ENCODE measurements around the gene GLI3.

GLI3 gene

GRCh38 chr7:42219447-42219846 lies 17.6 kb downstream of the GLI3 start (continued):
- no peak for TF ChIP-seq ZBTB10 (tag by site-specific recombination; IDR thresholded peaks at IDR 0.05)
- no peak for TF ChIP-seq KLF9 (tag by site-specific recombination; IDR thresholded peaks at IDR 0.05; ENCODE audit: low read depth)
- no peak for TF ChIP-seq SCRT2 (tag by site-specific recombination; IDR thresholded peaks at IDR 0.05)
- TF ChIP-seq ZNF571 (tag by site-specific recombination; IDR thresholded peaks at IDR 0.05) = no peak
- TF ChIP-seq PRDM2 (tag by site-specific recombination; IDR thresholded peaks at IDR 0.05; ENCODE audit: borderline replicate concordance) = no peak
- no peak for TF ChIP-seq ZFP41 (tag by site-specific recombination; IDR thresholded peaks at IDR 0.05; ENCODE audit: borderline replicate concordance)
- no peak for TF ChIP-seq KLF17 (tag by site-specific recombination; IDR thresholded peaks at IDR 0.05)
- no peak for TF ChIP-seq ZNF768 (tag by site-specific recombination; IDR thresholded peaks at IDR 0.05)
- no peak for TF ChIP-seq SALL2 (tag by site-specific recombination; IDR thresholded peaks at IDR 0.05; ENCODE audit: borderline replicate concordance)

- no peak for TF ChIP-seq GLIS1 (tag by site-specific recombination; IDR thresholded peaks at IDR 0.05)
- TF ChIP-seq OSR2 (tag by site-specific recombination; IDR thresholded peaks at IDR 0.05) = no peak
- TF ChIP-seq ZNF664 (tag by site-specific recombination; IDR thresholded peaks at IDR 0.05) = no peak
- no peak for TF ChIP-seq ZNF449 (tag by site-specific recombination; IDR thresholded peaks at IDR 0.05)
- no peak for TF ChIP-seq ZBTB20 (tag by site-specific recombination; IDR thresholded peaks at IDR 0.05)
- TF ChIP-seq PATZ1 (tag by site-specific recombination; IDR thresholded peaks at IDR 0.05) = no peak
- Histone ChIP-seq H3K36me3 (ENCODE audit: control insufficient read depth in 2 of 2, insufficient read depth in 1 of 2, low read length in 2 of 2) (peaks cover 6 to 26% of the 10 kb centered on the region in 2 experiments), H3K4me3 (ENCODE audit: low read depth, low read length) (no peak overlapping the region), H3K27ac (ENCODE audit: extremely low read depth, low read depth, low read length) (no peak overlapping the region), H3K4me1 (ENCODE audit: control insufficient read depth, insufficient read depth, low read length) (0 out of 2 replicates have a peak, but pooled peaks cover 3% of the 10 kb centered on the region), H3K9me3 (ENCODE audit: control insufficient read depth, insufficient read depth, low read depth, low read length) (no peaks in the 10 kb centered on the region)
- ChIA-PET POLR2A (interaction anchor here (0.6 kb wide), 1 partner anchor 76 kb away, joined by 4 read pairs; no protein-coding TSS in a partner anchor), CTCF (interaction anchor here (0.6 kb wide), 1 partner anchor 521 kb away, joined by 3 read pairs; no protein-coding TSS in a partner anchor)
Observed at GRCh38 chr7:42218248-42218647, 18.8 kb downstream of the GLI3 start.
